RWPE2 (cell line): ENCODE results near the gene KLC3.
A peak's percentile ranks its signal among the peaks of the same experiment; 100 is the strongest.

Experiments
- ATAC-seq: fragments of 200-7000 bp; cut with Tn5 transposase; 3 replicates; pipeline ENCODE4 v1.9.1; 2021; ENCODE audit warnings: low read depth
- DNase-seq: peaks from one replicate; pipeline ENCODE4 v3.0.0-alpha.2; 2020; ENCODE audit warnings: low spot score
- H3K27ac ChIP-seq: fragments of 450-650 bp; 2 replicates; pipeline ENCODE4 v1.5.1; 2017; ENCODE audit warnings: mild to moderate bottlenecking; ENCODE audit not compliant: poor library complexity, severe bottlenecking
- H3K27me3 ChIP-seq: fragments of 250-450 bp; sonication (Bioruptor Pico); 2 replicates; pipeline ENCODE4 v1.5.1; 2021; ENCODE audit warnings: mild to moderate bottlenecking, moderate library complexity; ENCODE audit not compliant: insufficient read depth, poor library complexity, severe bottlenecking
- H3K36me3 ChIP-seq: fragments of 250-450 bp; sonication (Bioruptor Pico); 2 replicates; pipeline ENCODE4 v1.5.1; 2020; ENCODE audit warnings: low read depth, mild to moderate bottlenecking, moderate library complexity
- H3K4me1 ChIP-seq: fragments of 250-450 bp; sonication (Bioruptor Pico); 2 replicates; pipeline ENCODE4 v1.5.1; 2021; ENCODE audit warnings: mild to moderate bottlenecking, moderate library complexity; ENCODE audit not compliant: insufficient read depth, poor library complexity, severe bottlenecking
- H3K4me3 ChIP-seq: fragments of 250-450 bp; sonication (Bioruptor Pico); 2 replicates; pipeline ENCODE4 v1.5.1; 2021; ENCODE audit warnings: mild to moderate bottlenecking, moderate library complexity; ENCODE audit not compliant: severe bottlenecking
- H3K9me3 ChIP-seq: fragments of 250-450 bp; sonication (Bioruptor Pico); 2 replicates; pipeline ENCODE4 v1.5.1; 2021; ENCODE audit warnings: mild to moderate bottlenecking, moderate library complexity; ENCODE audit not compliant: severe bottlenecking
- CTCF ChIP-seq: fragments of 450-650 bp; IDR thresholded peaks from one replicate; pipeline ENCODE4 v1.5.1; 2017; ENCODE audit warnings: mild to moderate bottlenecking, moderate library complexity; ENCODE audit not compliant: poor library complexity, severe bottlenecking

The KLC3 gene

DNA sequence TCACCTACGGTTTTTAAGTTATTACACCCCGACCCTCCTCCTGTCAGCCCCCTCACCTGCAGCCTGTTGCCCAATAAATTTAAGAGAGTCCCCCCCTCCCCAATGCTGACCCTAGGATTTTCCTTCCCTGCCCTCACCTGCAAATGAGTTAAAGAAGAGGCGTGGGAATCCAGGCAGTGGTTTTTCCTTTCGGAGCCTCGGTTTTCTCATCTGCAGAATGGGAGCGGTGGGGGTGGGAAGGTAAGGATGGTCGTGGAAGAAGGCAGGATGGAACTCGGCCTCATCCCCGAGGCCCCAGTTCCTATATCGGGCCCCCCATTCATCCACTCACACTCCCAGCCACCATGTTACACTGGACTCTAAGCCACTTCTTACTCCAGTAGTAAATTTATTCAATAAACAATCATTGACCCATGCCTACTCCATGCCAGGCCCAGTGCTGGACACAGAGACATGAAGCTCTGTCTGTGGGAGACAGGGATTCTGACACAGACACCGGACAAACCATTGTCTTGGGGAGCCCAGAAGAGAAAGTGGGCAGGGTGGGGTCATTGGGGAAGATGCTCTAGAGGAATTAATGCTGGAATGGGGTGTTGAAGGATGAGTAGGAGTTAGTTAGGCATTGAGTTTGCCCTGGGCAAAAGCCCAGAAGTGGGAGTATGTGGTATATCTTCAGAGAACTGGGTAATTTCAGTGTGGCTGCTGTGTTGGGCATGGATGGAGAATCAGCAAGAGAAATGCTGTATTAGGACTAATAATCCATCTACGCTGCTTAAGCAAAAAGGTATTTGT is 37.1 kb upstream of the KLC3 start:
- no peak for TF ChIP-seq CTCF
- ATAC-seq = no peak
- no peak overlapping the region for H3K27ac ChIP-seq
- DNase-seq = no peak
- peaks cover 4% of the 10 kb centered on the region for H3K4me1 ChIP-seq
- H3K4me3 ChIP-seq = no peak overlapping the region
- no peaks in the 10 kb centered on the region for H3K27me3 ChIP-seq
- no peaks in the 10 kb centered on the region for H3K9me3 ChIP-seq
- peaks cover 3% of the 10 kb centered on the region; the same call in 1 of the 2 replicates for H3K36me3 ChIP-seq

DNA sequence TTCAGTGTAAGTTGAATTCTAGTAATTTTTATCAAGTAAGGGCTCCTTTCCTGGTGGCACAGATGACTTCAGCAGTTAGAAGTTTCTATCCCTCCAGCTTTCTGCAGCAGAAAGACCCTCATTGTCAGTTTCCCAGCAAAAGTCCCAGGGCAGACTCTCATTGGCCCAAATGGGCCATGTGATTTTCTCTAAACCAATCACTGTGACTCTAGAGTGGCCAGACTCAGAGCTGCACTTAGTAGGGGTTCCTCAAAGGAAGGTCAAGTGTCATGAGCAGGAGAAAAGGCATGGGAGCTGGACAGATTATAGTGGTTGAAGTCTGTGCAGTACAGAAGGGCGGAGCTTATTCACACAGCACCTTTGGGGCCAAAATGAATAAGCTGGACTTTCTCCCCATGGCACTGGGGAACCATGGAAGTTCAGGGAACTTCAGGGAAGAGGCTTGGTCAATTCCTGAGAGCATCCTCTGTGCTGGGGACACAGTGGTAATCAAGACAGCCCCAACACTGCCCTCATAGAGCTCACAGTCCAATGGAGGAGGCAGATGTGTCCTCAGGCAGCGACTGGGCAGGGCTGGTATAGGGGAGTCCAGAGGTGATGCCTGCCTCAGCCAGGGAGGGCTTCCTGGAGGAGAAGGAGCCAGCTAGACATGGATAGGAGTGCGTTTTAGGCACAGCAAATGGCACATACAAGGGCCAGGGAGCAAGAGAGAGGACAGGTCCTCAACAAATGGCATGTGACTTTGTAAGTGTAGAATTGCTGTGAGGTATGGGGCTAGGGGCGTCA is 36.2 kb upstream of the KLC3 start:
- H3K9me3 ChIP-seq = no peaks in the 10 kb centered on the region
- no peak overlapping the region for H3K4me3 ChIP-seq
- ATAC-seq (0 out of 3 replicates have a peak, but pooled peaks have one; percentile 3), DNase-seq (no peak)
- no peaks in the 10 kb centered on the region for H3K27me3 ChIP-seq
- TF ChIP-seq CTCF = no peak
- H3K36me3 ChIP-seq = peaks cover 3% of the 10 kb centered on the region; the same call in 1 of the 2 replicates
- H3K27ac ChIP-seq = no peak overlapping the region
- H3K4me1 ChIP-seq = peaks cover 4% of the 10 kb centered on the region

- H3K4me1 ChIP-seq = peaks cover 4% of the 10 kb centered on the region
- peaks cover 3% of the 10 kb centered on the region; the same call in 1 of the 2 replicates for H3K36me3 ChIP-seq
- H3K9me3 ChIP-seq = no peaks in the 10 kb centered on the region
- H3K27ac ChIP-seq = no peak overlapping the region
- H3K27me3 ChIP-seq = no peaks in the 10 kb centered on the region
- TF ChIP-seq CTCF = no peak
- H3K4me3 ChIP-seq = no peak overlapping the region
- DNase-seq = no peak
- ATAC-seq = no peak
These were observed 35.5 kb upstream of the KLC3 start for GRCh38 chr19:45305007-45305406.

DNA sequence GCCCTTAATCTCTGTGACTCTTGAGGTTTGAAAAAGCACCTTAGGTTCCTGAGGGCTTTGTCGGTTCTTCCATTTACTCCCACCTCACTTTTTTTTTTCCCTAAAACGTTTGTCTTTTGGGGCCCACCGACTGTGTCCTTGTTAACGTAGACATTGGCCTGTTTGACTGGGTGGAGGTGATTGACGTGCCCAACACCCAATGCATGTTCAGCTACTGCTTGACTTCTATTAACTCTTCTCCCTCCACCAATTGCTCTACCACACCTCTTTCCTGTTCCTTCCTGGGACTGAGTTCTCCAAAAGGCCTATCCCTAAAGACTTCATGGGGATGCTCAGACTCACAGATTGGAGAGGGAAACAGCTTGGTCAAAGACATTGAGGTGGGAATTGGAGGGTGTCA is 35.1 kb upstream of the KLC3 start:
- Histone ChIP-seq H3K36me3 (peaks cover 2% of the 10 kb centered on the region; the same call in 1 of the 2 replicates), H3K4me1 (peaks cover 4% of the 10 kb centered on the region), H3K27ac (no peak overlapping the region), H3K9me3 (no peaks in the 10 kb centered on the region), H3K4me3 (no peak overlapping the region), H3K27me3 (no peaks in the 10 kb centered on the region)
- ATAC-seq = no peak
- TF ChIP-seq CTCF = no peak
- no peak for DNase-seq

DNA sequence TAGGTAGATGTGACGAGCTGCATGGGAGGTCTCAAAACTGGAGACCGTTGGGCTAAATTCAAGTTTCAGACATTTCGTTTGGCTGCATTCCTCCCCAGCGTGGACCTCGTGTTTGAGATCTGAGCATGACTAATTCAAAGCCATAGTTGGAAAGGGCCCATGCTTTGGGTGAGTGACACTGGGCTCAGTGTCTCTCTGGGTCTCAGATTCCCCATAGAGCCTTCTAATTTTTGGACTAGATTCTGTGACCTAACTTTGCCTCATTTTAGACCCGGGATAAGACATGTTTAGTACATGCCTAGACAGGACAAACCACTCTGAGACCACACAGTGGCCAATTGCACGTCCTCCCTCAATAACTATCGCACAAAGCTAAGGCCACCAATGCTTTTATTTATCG is 34.5 kb upstream of the KLC3 start:
- Histone ChIP-seq H3K27ac (no peak overlapping the region), H3K4me1 (peaks cover 4% of the 10 kb centered on the region), H3K36me3 (no peaks in the 10 kb centered on the region), H3K9me3 (no peaks in the 10 kb centered on the region), H3K4me3 (no peak overlapping the region), H3K27me3 (no peaks in the 10 kb centered on the region)
- DNase-seq (no peak), ATAC-seq (peak; percentile 24; the same call in 2 of the 3 replicates)
- TF ChIP-seq CTCF = no peak
